Hematopoietic multipotent progenitor cell treated with erythropoietin and hydrocortisone succinate and interleukin-3 and kit ligand, for 6 days (in vitro differentiated cells): ENCODE measurements around the gene CCDC187.

ENCODE experiments used
- DNase-seq: peaks from one replicate; pipeline ENCODE4 v3.0.0-alpha.2; 2015

The CCDC187 gene

GRCh38 chr9:136251264-136252115 lies 52.4 kb downstream of the CCDC187 start:
- no peak for DNase-seq

GRCh38 chr9:136250676-136251075 lies 53.2 kb downstream of the CCDC187 start:
- no peak for DNase-seq

- DNase-seq, result no peak
These were observed 53.9 kb downstream of the CCDC187 start for GRCh38 chr9:136249877-136250559.

GRCh38 chr9:136248951-136249876 lies 54.7 kb downstream of the CCDC187 start:
- no peak for DNase-seq

- DNase-seq, result no peak
These were observed 55.8 kb downstream of the CCDC187 start for GRCh38 chr9:136247947-136248637.

- no peak for DNase-seq
These were observed 56.4 kb downstream of the CCDC187 start for GRCh38 chr9:136247551-136247916.

GRCh38 chr9:136246849-136247550 lies 56.9 kb downstream of the CCDC187 start:
- DNase-seq, result no peak

- DNase-seq, result peak; percentile 88
These were observed 58.4 kb downstream of the CCDC187 start, which contains the start of gene QSOX2 for GRCh38 chr9:136245219-136246150. Gene QSOX2 (minus strand): TSS chr9:136245812. CDS start chr9:136245803, 9 bp downstream.

- no peak for DNase-seq
These were observed 59.0 kb downstream of the CCDC187 start for GRCh38 chr9:136244969-136245218.

- DNase-seq, result peak; percentile 45
These were observed 59.5 kb downstream of the CCDC187 start for GRCh38 chr9:136244122-136244968.

- no peak for DNase-seq
These were observed 60.3 kb downstream of the CCDC187 start for GRCh38 chr9:136243631-136244030.

- DNase-seq, result peak; percentile 77
These were observed 60.9 kb downstream of the CCDC187 start for GRCh38 chr9:136242918-136243525.

GRCh38 chr9:136242248-136242647 lies 61.6 kb downstream of the CCDC187 start:
- DNase-seq, result no peak

- peak; percentile 40 for DNase-seq
These were observed 62.4 kb downstream of the CCDC187 start for GRCh38 chr9:136241542-136241941.

GRCh38 chr9:136240941-136241340 lies 63.0 kb downstream of the CCDC187 start:
- DNase-seq, result no peak

GRCh38 chr9:136239983-136240330 lies 63.9 kb downstream of the CCDC187 start:
- DNase-seq, result peak; percentile 69

GRCh38 chr9:136239135-136239982 lies 64.5 kb downstream of the CCDC187 start:
- no peak for DNase-seq

- no peak for DNase-seq
These were observed 65.6 kb downstream of the CCDC187 start for GRCh38 chr9:136238342-136238732.
